ENCODE measurements around the gene MEF2A. TPM values are rescaled to one million over a fixed set of nuclear protein-coding genes. Genes with fewer than 3 reads are reported as not detected.

Gene MEF2A
- total and polyA plus RNA-seq, 2 donors (not counting 1 experiment from before 2014, with no cell fraction given): 44.0 to 102 TPM

DNA sequence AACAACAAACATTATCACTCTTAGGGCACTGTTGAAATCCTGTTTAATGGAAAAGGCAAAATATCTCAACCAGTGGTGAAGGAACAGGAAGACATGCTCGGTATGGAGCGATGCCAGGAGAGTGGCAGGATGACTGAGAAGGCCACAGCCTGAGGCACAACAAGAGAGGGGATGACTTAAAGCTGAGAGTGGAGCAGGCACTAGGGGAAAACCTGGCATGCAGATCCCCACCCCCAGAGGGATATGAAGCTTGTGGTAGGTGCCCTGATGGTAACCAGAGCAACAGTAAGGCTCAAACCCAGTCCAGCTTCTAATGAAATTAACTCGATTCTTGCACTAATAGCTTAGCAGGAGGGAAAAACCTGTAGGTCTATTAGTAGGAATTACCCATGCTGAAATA, 127.0 kb downstream of the MEF2A start:
- intact Hi-C loops (cut with micrococcal nuclease): no loop called here
- no peak overlapping the region for H3K27ac ChIP-seq (ENCODE audit: low read length in 2 of 2)
- H4K20me1 ChIP-seq (ENCODE audit: control insufficient read depth, insufficient read depth, low read length, poor library complexity, severe bottlenecking): no peaks in the 10 kb centered on the region
- no peaks in the 10 kb centered on the region for H3K27me3 ChIP-seq (replicated peaks in 1 of 4; ENCODE audit: control extremely low read depth in 1 of 4, control insufficient read depth in 3 of 4, insufficient read depth in 4 of 4, low read length in 3 of 4)
- WGBS (ENCODE audit: insufficient coverage): 73% methylated on average over 2 of the region's 3 CpGs
- ChIA-PET POLR2A (no interaction called here), CTCF (interaction anchor here (2.1 to 2.2 kb wide), 2 partner anchors 12 to 420 kb away, joined by 4 to 18 read pairs; no protein-coding TSS in a partner anchor)
- TF ChIP-seq CTCF (IDR thresholded peaks at IDR 0.05): no peak
- TF ChIP-seq EZH2 (IDR thresholded peaks at IDR 0.05; ENCODE audit: borderline replicate concordance, insufficient read depth, low read depth, low read length, poor library complexity, severe bottlenecking): no peak
- Mint-ChIP-seq H3K27ac (no peak overlapping the region), H3K4me3 (no peak overlapping the region), H3K27me3 (no peaks in the 10 kb centered on the region), H3K9me3 (ENCODE audit: insufficient read depth) (no peaks in the 10 kb centered on the region), H3K4me1 (no peaks in the 10 kb centered on the region)
- no peaks in the 10 kb centered on the region for H3K4me1 ChIP-seq (ENCODE audit: control insufficient read depth in 2 of 2, insufficient read depth in 2 of 2, low read length in 2 of 2)
- H3K9ac ChIP-seq (ENCODE audit: low read length): no peak overlapping the region
- H3K4me2 ChIP-seq (replicated peaks; ENCODE audit: low read depth, low read length, poor library complexity, severe bottlenecking): no peak overlapping the region
- H3K36me3 ChIP-seq (replicated peaks in 1 of 2; ENCODE audit: control extremely low read depth in 1 of 2, control insufficient read depth in 1 of 2, extremely low read depth in 1 of 2, insufficient read depth in 2 of 2, low read length in 1 of 2): peaks cover 4 to 74% of the 10 kb centered on the region in 2 experiments
- no peak for DNase-seq
- no peak overlapping the region for H2AFZ ChIP-seq (ENCODE audit: insufficient read depth, low read depth, low read length, poor library complexity, severe bottlenecking)
- peaks cover 16% of the 10 kb centered on the region for H3K79me2 ChIP-seq (ENCODE audit: control insufficient read depth, insufficient read depth, low read length)
- H3K9me3 ChIP-seq (ENCODE audit: control extremely low read depth in 1 of 3, control insufficient read depth in 2 of 3, insufficient read depth in 1 of 3, low read length in 2 of 3): no peaks in the 10 kb centered on the region
- no peak for ATAC-seq (ENCODE audit: low read depth)
- H3K4me3 ChIP-seq (ENCODE audit: control extremely low read depth in 1 of 5, extremely low read depth in 1 of 5, insufficient read depth in 1 of 5, low read depth in 2 of 5, low read length in 4 of 5): no peak overlapping the region

GRCh38 chr15:99696096-99696495, 130.3 kb downstream of the MEF2A start:
- WGBS (ENCODE audit: insufficient coverage): 83% methylated on average over 2 of the region's 2 CpGs
- no peaks in the 10 kb centered on the region for H3K9me3 Mint-ChIP-seq (ENCODE audit: insufficient read depth)
- POLR2A ChIA-PET: interaction anchor here (0.6 kb wide), 1 partner anchor 193 kb away, joined by 5 read pairs; no protein-coding TSS in a partner anchor

More at GRCh38 chr15:99696096-99696495, 130.3 kb downstream of the MEF2A start:
- H3K27ac Mint-ChIP-seq: no peak overlapping the region
- CTCF ChIA-PET: interaction anchor here (0.7 to 2.8 kb wide), 3 partner anchors 8 to 409 kb away, joined by 3 to 9 read pairs (median 8); partner anchors contain the start of gene LYSMD4
- H3K4me2 ChIP-seq (replicated peaks; ENCODE audit: low read depth, low read length, poor library complexity, severe bottlenecking): no peak overlapping the region
- H3K4me1 ChIP-seq (ENCODE audit: control insufficient read depth in 2 of 2, insufficient read depth in 2 of 2, low read length in 2 of 2): no peaks in the 10 kb centered on the region
- intact Hi-C loops (cut with micrococcal nuclease): no loop called here
- H3K4me3 ChIP-seq (ENCODE audit: control extremely low read depth in 1 of 5, extremely low read depth in 1 of 5, insufficient read depth in 1 of 5, low read depth in 2 of 5, low read length in 4 of 5): no peak overlapping the region
- no peaks in the 10 kb centered on the region for H3K27me3 ChIP-seq (replicated peaks in 1 of 4; ENCODE audit: control extremely low read depth in 1 of 4, control insufficient read depth in 3 of 4, insufficient read depth in 4 of 4, low read length in 3 of 4)
- no peak overlapping the region for H3K4me3 Mint-ChIP-seq
- peaks cover under 1% of the 10 kb centered on the region for H3K4me1 Mint-ChIP-seq
- no peak for TF ChIP-seq EZH2 (IDR thresholded peaks at IDR 0.05; ENCODE audit: borderline replicate concordance, insufficient read depth, low read depth, low read length, poor library complexity, severe bottlenecking)
- no peak for TF ChIP-seq CTCF (IDR thresholded peaks at IDR 0.05)
- H3K27me3 Mint-ChIP-seq: no peaks in the 10 kb centered on the region
- H2AFZ ChIP-seq (ENCODE audit: insufficient read depth, low read depth, low read length, poor library complexity, severe bottlenecking): no peak overlapping the region
- no peaks in the 10 kb centered on the region for H4K20me1 ChIP-seq (ENCODE audit: control insufficient read depth, insufficient read depth, low read length, poor library complexity, severe bottlenecking)
- H3K27ac ChIP-seq (ENCODE audit: low read length in 2 of 2): no peak overlapping the region
- no peaks in the 10 kb centered on the region for H3K79me2 ChIP-seq (ENCODE audit: control insufficient read depth, insufficient read depth, low read length)
- ATAC-seq (ENCODE audit: low read depth) (no peak), DNase-seq (no peak)
- peaks cover 7 to 46% of the 10 kb centered on the region in 2 experiments for H3K36me3 ChIP-seq (replicated peaks in 1 of 2; ENCODE audit: control extremely low read depth in 1 of 2, control insufficient read depth in 1 of 2, extremely low read depth in 1 of 2, insufficient read depth in 2 of 2, low read length in 1 of 2)
- no peaks in the 10 kb centered on the region for H3K9me3 ChIP-seq (ENCODE audit: control extremely low read depth in 1 of 3, control insufficient read depth in 2 of 3, insufficient read depth in 1 of 3, low read length in 2 of 3)
- no peak overlapping the region for H3K9ac ChIP-seq (ENCODE audit: low read length)
